ENCODE measurements around the gene GALNT9. TPM values are rescaled to one million over a fixed set of nuclear protein-coding genes. Genes with fewer than 3 reads are reported as not detected.
A peak's percentile ranks its signal among the peaks of the same experiment; 100 is the strongest.
"Not testable (repeated sequence)": the region's sequence is repeated elsewhere in the genome, so short reads cannot be mapped to it uniquely, and the experiment has no call there.

The GALNT9 gene
- not detected for total RNA-seq

- intact Hi-C loops (cut with DNase I) = no loop called here
- DNase-seq (ENCODE audit: low spot score) (no peak), ATAC-seq (no peak)
Observed at GRCh38 chr12:132329036-132329719, at the start of gene GALNT9. Gene GALNT9 (minus strand): TSS chr12:132329589. CDS start chr12:132329203, 386 bp downstream.

DNA sequence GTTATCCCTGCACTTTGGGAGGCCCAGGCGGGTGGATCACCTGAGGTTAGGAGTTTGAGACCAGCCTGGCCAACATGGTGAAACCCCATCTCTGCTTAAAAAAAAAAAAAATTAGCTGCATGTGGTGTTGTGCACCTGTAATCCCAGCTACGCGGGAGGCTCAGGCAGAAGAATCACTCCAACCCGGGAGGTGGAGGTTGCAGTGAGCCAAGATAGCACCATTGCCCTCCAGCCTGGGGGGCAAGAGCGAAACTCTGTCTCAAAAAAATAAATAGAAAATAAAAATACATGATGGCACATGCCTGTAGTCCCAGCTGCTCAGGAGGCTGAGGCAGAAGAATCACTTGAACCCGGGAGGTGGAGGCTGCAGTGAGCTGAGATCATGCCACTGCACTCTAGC, 49.7 kb upstream of the GALNT9 start:
- DNase-seq (ENCODE audit: low spot score); intact Hi-C loops (cut with DNase I); ATAC-seq: not testable (repeated sequence)

GRCh38 chr12:132377147-132377546, 47.8 kb upstream of the GALNT9 start:
- no peak for DNase-seq (ENCODE audit: low spot score)
- ATAC-seq = no peak
- intact Hi-C loops (cut with DNase I) = no loop called here

DNA sequence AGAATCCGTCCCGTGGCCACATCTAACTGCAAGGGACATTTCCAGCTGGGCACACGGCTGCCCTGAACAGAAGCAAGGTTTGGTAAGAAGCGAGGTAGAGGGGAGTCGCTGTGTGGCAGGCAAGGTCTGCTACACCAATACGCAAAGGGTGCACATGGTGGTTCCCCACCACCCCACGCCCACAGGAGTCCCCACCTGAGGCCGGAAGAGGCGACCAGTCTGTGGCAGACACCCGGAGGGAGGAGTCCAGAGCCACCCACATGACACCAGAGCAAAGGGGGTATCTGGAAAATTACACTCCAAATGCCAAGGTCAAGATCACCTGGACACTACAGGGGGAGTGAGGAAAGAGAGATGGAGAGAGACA, 47.1 kb upstream of the GALNT9 start:
- DNase-seq (ENCODE audit: low spot score) (no peak), ATAC-seq (no peak)
- intact Hi-C loops (cut with DNase I) = no loop called here

DNA sequence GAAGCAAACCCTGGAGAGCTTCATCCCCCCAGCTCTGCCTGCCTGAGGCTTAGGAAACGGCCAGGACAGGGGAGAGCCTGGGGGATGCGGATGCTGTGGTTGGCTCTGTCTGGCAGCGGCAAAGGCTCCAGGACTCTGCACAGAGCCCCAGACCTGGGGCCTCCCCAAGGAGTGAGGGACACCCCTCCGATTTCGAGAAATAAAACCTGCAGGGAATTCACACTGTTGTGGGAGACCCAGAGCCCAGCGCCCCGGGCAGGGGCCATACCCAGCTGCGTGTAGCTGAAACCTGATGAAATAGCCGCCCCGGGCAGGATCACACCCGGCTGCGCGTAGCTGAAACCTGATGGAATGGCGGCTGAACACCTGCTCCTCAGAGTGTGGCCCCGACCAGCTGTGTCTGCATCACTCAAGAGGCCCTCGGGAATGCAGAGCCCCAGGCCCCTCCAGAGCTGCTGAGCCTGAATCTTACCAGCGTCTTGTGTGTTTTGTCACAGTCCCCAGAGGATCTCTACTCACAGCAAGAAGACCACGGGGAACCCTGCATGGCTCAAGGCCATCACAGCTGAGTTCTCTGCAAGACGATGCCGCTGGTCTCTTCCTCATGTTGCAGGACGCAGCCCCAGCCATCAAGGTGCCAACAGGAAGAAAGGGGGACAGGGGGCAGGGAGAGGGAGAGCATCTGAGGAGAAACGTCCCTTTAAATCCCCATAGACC, 46.5 kb upstream of the GALNT9 start:
- ATAC-seq (no peak), DNase-seq (ENCODE audit: low spot score) (no peak)
- intact Hi-C loops (cut with DNase I) = no loop called here

DNA sequence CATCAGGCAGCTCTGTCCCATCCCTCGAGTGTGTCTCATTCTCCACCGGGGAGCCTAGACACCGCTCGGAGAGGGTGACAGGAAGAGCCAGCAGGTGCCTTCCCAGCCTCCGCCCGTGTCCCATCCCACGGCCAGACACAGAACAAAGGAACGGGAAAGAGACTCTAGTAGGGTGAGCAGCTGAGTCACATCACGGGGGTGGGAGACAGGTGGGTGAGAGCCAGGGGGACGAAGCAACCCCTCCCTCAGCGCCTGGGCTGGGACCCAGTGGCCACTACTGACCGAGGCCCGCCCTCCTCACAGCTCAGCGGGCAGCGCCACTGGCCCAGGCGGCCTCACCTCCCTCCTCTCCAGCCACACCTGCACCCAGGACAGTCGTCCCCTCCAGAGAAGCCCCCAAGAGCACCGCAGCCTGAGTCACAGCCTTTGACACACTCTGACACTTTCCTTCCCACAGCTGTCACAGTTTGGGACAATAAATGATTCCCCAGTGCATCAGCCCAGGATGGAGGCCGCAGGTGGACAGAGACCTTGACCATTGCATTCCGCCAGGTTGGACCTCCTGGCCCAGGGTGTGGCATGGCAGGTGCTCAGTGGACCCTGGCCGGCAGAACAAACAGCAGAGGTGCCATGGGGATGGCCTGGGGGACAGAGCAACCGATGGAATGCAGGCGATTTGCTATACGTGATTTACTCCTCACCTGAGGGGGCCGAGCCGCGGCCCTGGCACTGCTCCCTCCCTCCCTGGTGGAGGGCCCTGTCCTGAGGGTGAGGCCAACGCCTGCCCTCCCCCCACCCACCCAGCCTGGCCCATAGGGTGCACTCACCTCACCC, 45.4 kb upstream of the GALNT9 start:
- DNase-seq (ENCODE audit: low spot score) (no peak), ATAC-seq (no peak)
- intact Hi-C loops (cut with DNase I) = no loop called here

DNA sequence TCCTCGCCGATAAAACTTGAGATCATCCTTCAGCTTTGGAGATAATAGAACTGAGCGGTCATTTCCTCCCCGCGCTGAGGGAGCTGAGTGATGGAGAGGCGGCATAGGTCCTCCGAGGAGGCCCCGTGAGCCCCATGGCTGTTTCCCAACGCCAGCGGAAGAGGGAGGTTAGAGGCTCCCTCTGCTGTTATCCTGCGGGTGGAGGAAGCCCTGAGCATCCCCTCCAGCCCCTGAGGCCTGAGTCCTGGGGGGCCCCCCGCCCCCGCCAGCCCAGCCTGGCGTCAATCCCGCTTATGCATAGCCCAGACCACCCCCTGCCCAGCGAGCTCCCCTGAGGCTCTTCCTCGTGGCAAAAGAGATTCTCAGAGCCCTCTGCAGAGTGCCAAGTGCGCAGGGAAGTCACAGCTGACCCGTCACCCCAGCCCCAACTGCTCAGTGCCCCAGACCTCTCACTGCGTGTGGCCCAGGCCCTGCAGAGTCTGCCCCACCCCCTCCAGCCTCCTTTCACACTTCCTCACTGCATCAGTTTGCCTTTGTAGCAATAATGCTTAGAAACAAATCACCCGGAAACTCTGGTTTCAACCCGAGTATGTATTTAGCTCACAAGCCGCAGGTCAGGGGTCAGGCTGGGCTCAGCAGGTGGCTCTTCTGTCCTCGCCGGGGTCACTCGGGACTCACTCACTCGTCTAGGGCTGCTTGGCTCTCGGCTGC, 44.7 kb upstream of the GALNT9 start:
- intact Hi-C loops (cut with DNase I) = no loop called here
- ATAC-seq (no peak), DNase-seq (ENCODE audit: low spot score) (no peak)

DNA sequence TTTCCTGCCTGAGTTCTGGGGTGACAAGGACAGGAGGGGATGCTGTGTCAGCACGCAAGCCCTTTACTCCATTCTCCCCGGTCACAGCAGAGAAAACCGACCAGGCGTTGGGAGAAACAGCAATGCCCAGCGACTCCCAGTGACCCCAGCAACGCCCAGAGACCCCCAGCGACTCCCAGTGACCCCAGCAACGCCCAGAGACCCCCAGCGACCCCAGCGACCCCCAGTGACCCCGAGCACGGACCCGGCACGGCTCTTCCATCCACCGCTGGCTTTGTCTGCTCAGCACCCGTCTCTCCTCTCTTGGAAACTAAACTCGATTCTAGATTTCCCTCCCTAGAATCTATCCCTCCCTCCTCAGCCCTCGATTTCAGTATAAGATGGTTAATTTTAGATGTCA, 38.5 kb upstream of the GALNT9 start:
- intact Hi-C loops (cut with DNase I) = no loop called here
- DNase-seq (ENCODE audit: low spot score) (no peak), ATAC-seq (no peak)

DNA sequence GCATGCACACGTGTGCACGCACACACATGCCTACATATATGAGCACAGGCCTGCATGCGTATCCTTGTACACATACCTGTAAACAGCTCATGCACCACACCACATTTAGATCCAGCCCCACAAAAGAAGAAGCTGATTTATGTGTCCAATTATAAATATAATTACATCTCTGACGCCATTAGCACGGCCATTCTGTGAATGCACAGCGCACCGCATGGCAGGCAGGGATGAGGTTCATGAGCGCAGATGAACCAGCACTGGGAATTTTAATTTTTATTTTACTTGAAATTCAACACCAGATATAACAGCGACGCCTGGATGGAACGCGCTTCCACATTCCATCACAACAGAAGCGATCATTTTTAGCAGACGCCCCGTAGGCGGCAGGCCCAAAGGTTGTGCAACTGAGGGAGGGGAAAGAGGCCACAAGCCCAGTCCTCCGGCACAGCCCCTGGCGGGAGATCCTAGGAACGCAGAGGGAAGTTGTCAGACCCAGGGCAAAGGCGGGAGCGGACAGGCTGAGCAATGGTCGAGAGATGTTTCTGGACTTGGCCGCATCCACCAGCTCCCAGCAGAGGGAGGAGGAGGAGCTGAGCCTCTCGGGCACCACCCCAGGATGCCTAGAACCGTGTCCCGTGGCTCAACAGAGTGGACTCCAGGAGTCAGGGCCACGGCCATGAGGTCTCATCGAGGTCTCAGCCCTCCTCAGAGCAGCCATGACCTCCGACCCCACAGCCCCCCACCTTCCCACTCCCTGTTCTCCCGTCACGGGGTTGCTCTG, 37.9 kb upstream of the GALNT9 start:
- ATAC-seq = peak; percentile 94
- intact Hi-C loops (cut with DNase I) = no loop called here
- peak; percentile 73 for DNase-seq (ENCODE audit: low spot score)

- DNase-seq (ENCODE audit: low spot score) = no peak
- intact Hi-C loops (cut with DNase I) = no loop called here
- ATAC-seq = no peak
Observed at GRCh38 chr12:132366341-132366861, 37.0 kb upstream of the GALNT9 start.

DNA sequence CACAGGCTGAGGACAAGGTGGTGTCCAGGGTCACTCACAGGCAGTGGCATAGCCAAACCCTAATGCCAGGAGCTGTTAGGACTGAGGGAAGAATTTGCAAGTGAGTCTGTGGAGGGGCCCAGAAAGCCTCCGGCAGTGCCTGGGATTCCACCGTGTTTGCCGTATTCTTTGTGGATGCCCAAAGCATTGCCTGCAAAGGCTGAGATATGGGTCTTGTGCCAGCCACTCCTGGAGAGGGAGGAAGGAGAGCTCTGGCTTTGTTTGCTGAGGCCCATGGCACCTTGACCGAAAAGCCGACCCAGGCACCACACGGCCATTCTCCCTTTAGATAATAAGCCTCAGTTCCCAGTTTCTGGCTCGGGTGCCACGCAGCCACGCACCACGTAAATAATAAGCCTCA, 35.8 kb upstream of the GALNT9 start:
- DNase-seq (ENCODE audit: low spot score) (no peak), ATAC-seq (no peak)
- intact Hi-C loops (cut with DNase I) = no loop called here

DNA sequence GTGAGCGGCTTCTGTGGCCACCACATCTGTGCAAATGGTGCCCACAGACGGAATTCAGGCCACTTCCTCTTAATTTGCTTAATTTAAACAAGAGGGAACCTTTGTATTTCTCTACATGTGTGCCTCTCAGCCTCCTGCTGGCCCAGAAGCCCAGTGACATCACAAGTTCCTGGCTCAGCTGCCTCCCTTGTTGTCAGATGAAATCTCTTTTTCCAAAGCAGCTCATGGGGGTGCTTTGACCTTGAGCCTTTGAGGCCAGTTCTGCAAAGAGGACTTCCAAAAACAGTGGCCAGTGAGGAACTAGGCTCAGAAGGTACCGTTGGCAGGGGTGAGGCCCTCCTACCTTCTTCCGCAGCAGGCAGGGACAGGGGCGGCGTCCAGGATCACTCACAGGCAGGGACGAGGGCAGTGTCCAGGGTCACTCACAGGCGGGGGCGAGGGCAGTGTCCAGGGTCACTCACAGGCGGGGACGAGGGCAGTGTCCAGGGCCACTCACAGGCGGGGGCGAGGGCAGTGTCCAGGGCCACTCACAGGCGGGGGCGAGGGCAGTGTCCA, 35.0 kb upstream of the GALNT9 start:
- DNase-seq (ENCODE audit: low spot score) = no peak
- no peak for ATAC-seq
- intact Hi-C loops (cut with DNase I) = no loop called here

GRCh38 chr12:132363661-132364347, 34.4 kb upstream of the GALNT9 start:
- DNase-seq (ENCODE audit: low spot score) (no peak), ATAC-seq (no peak)
- intact Hi-C loops (cut with DNase I) = no loop called here

DNA sequence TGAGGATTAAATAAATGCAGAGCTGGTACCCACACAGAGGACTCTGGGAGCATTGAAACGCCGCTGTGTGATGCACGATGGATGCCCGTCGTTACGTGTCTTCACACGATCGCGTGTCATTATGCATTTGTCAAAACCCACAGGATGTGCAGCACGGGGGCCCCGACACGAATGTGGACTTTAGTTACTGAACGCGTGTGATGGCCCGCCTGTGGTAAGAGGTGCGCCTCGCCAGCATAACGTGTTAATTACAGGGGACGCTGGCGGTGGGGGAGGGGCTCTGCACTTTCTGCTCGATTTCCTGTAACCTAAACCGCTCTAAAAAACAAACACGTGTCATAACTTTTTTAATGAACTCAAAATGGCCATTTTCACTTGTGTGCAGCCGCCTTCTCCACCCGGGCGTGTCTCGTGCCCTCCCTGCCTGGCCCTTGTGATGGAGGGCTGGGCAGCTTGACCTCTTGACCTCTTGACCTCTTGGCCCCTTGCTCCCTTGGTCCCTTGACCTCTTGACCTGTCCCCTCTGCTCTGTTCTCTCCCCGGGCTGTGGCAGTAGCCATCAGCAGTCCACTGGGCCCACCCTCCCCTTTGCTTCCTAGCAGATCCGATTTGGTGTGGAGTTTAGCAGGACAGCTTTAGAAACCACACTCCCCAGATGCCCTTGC, 33.7 kb upstream of the GALNT9 start:
- intact Hi-C loops (cut with DNase I) = no loop called here
- DNase-seq (ENCODE audit: low spot score) (no peak), ATAC-seq (no peak)

DNA sequence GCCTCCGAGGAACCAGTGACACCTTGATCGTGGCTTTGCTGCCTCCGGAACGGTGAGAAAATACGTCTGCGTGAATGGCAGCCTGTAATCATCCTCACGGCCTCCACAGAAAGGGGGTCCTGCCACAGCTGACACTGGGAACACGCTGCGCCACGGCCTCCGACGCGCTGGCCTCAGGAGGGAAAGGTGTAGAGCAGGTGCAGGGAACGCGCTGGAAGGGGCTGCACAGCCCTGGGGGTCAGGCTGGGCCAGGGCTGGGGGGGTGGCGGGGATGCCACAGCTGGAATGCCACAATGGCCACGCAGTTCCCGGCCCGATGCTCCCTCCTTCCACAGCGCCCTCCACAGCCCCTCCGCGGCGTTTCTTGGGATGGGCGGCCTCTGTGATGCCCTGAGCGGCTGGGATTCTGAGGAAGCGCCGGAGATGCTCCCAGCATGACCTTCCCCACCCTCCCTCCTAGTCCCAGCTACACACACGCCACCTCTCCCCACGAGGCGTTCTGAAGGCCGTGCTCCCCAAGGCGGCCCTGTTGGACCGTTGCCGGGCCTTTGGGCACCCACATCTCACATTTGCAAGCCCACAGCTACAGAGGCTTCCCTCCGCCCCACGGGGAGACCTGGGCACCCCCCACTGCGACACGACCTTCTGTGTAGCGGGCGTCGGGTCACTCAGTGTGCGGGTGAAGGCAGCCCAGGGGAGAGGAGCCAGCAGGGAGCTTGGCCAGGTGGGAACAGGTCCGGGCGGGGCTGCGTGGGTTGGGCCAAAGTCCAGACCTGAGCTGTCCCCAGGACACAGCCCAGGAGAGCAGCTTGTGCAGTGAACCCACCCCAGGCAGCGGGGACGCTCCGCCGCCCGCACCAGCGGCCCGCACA, 31.8 kb upstream of the GALNT9 start:
- intact Hi-C loops (cut with DNase I) = no loop called here
- DNase-seq (ENCODE audit: low spot score) (no peak), ATAC-seq (no peak)

GRCh38 chr12:132360410-132360809, 31.0 kb upstream of the GALNT9 start:
- intact Hi-C loops (cut with DNase I) = no loop called here
- DNase-seq (ENCODE audit: low spot score) = no peak
- ATAC-seq = no peak

Measured in sciatic nerve (tissue), 2 donors.